Measurements from ENCODE around the gene GART.

The GART gene

GRCh38 chr21:33566514-33566913, 24.6 kb upstream of the GART start:
- Histone ChIP-seq H3K9ac (ENCODE audit: low read length) (no peak overlapping the region), H3K27me3 (ENCODE audit: control insufficient read depth, insufficient read depth, low read length) (no peaks in the 10 kb centered on the region), H3K27ac (ENCODE audit: low read depth, low read length) (no peak overlapping the region), H3K36me3 (ENCODE audit: control insufficient read depth, insufficient read depth, low read length) (peaks cover 15% of the 10 kb centered on the region), H3K4me1 (ENCODE audit: control insufficient read depth, insufficient read depth, low read length) (no peaks in the 10 kb centered on the region), H3K4me3 (ENCODE audit: low read length) (no peak overlapping the region)

- H3K27me3 ChIP-seq (ENCODE audit: control insufficient read depth, insufficient read depth, low read length), result no peaks in the 10 kb centered on the region
- H3K4me3 ChIP-seq (ENCODE audit: low read length), result no peak overlapping the region
- no peak overlapping the region for H3K27ac ChIP-seq (ENCODE audit: low read depth, low read length)
- H3K9ac ChIP-seq (ENCODE audit: low read length), result no peak overlapping the region
- peaks cover 8% of the 10 kb centered on the region for H3K4me1 ChIP-seq (ENCODE audit: control insufficient read depth, insufficient read depth, low read length)
- H3K36me3 ChIP-seq (ENCODE audit: control insufficient read depth, insufficient read depth, low read length), result peaks cover 23% of the 10 kb centered on the region
Measured at GRCh38 chr21:33562389-33562788, 20.5 kb upstream of the GART start.

- Histone ChIP-seq H3K27ac (ENCODE audit: low read depth, low read length) (no peak overlapping the region), H3K4me1 (ENCODE audit: control insufficient read depth, insufficient read depth, low read length) (peaks cover 8% of the 10 kb centered on the region), H3K27me3 (ENCODE audit: control insufficient read depth, insufficient read depth, low read length) (no peaks in the 10 kb centered on the region), H3K4me3 (ENCODE audit: low read length) (no peak overlapping the region), H3K36me3 (ENCODE audit: control insufficient read depth, insufficient read depth, low read length) (peaks cover 23% of the 10 kb centered on the region), H3K9ac (ENCODE audit: low read length) (no peak overlapping the region)
Measured at GRCh38 chr21:33561373-33561772, 19.5 kb upstream of the GART start.

- no peak overlapping the region for H3K27ac ChIP-seq (ENCODE audit: low read depth, low read length)
- no peaks in the 10 kb centered on the region for H3K27me3 ChIP-seq (ENCODE audit: control insufficient read depth, insufficient read depth, low read length)
- no peak overlapping the region for H3K4me3 ChIP-seq (ENCODE audit: low read length)
- peaks cover 8% of the 10 kb centered on the region for H3K4me1 ChIP-seq (ENCODE audit: control insufficient read depth, insufficient read depth, low read length)
- H3K36me3 ChIP-seq (ENCODE audit: control insufficient read depth, insufficient read depth, low read length), result peaks cover 23% of the 10 kb centered on the region
- no peak overlapping the region for H3K9ac ChIP-seq (ENCODE audit: low read length)
Measured at GRCh38 chr21:33560965-33561364, 19.0 kb upstream of the GART start.

GRCh38 chr21:33559813-33560212, 17.9 kb upstream of the GART start:
- Histone ChIP-seq H3K27me3 (ENCODE audit: control insufficient read depth, insufficient read depth, low read length) (no peaks in the 10 kb centered on the region), H3K36me3 (ENCODE audit: control insufficient read depth, insufficient read depth, low read length) (peaks cover 23% of the 10 kb centered on the region), H3K9ac (ENCODE audit: low read length) (no peak overlapping the region), H3K4me1 (ENCODE audit: control insufficient read depth, insufficient read depth, low read length) (peaks cover 8% of the 10 kb centered on the region), H3K27ac (ENCODE audit: low read depth, low read length) (no peak overlapping the region), H3K4me3 (ENCODE audit: low read length) (no peak overlapping the region)

DNA sequence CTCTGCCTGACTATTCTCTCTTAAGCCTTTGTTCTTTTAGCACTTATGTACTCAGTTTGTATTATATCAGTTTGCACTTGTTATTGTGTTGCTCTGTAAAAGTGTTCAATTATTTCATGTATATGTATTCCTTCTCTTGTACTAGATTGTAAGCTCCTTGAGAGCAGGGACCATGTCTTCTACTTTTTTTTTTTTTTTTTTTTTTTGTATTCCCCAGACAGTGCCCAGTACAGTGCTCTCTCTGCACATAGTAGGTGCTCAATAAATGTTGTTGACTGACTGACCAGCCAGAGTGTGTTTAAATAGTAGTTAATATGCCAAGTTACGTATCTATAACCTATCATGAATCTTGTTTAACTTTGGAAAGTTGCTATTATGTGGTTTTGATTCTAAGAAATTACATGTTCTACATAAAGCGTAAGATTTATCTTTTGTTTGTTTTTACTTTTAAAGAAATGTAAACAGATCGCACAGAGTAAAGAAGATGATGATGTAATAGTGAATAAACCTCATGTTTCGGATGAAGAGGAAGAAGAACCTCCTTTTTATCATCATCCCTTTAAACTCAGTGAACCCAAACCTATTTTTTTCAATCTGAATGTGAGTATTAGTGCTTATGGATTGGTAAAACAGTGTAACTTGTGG, 17.0 kb upstream of the GART start:
- no peak overlapping the region for H3K4me3 ChIP-seq (ENCODE audit: low read length)
- no peak overlapping the region for H3K27ac ChIP-seq (ENCODE audit: low read depth, low read length)
- no peak overlapping the region for H3K9ac ChIP-seq (ENCODE audit: low read length)
- H3K4me1 ChIP-seq (ENCODE audit: control insufficient read depth, insufficient read depth, low read length), result peaks cover 8% of the 10 kb centered on the region
- peaks cover 30% of the 10 kb centered on the region for H3K36me3 ChIP-seq (ENCODE audit: control insufficient read depth, insufficient read depth, low read length)
- H3K27me3 ChIP-seq (ENCODE audit: control insufficient read depth, insufficient read depth, low read length), result no peaks in the 10 kb centered on the region

DNA sequence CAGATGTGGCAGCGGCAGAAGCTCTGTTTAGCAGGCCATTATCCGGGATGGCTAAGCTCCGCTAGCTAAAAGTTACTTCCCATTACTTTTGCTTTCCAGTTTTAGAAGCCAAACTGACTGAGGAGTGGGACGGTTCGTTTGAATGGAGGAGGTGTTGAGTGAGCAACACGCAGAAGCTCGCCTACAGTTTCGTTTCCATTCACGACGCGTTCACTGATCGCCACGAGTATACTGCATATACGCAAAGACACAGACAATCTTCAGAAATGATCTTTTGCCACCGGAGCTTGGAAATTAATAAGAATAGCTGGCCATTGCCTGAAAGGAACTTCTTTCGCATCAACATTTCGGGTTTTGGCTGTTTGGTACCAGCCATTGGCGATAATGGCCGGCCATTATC, 15.5 kb upstream of the GART start:
- Histone ChIP-seq H3K9ac (ENCODE audit: low read length) (no peak overlapping the region), H3K4me3 (ENCODE audit: low read length) (no peak overlapping the region), H3K4me1 (ENCODE audit: control insufficient read depth, insufficient read depth, low read length) (peaks cover 8% of the 10 kb centered on the region), H3K27me3 (ENCODE audit: control insufficient read depth, insufficient read depth, low read length) (no peaks in the 10 kb centered on the region), H3K27ac (ENCODE audit: low read depth, low read length) (no peak overlapping the region), H3K36me3 (ENCODE audit: control insufficient read depth, insufficient read depth, low read length) (peaks cover 42% of the 10 kb centered on the region)

GRCh38 chr21:33554982-33555344, 13.0 kb upstream of the GART start:
- Histone ChIP-seq H3K9ac (ENCODE audit: low read length) (no peak overlapping the region), H3K4me3 (ENCODE audit: low read length) (no peak overlapping the region), H3K36me3 (ENCODE audit: control insufficient read depth, insufficient read depth, low read length) (peaks cover 60% of the 10 kb centered on the region), H3K27me3 (ENCODE audit: control insufficient read depth, insufficient read depth, low read length) (no peaks in the 10 kb centered on the region), H3K4me1 (ENCODE audit: control insufficient read depth, insufficient read depth, low read length) (peaks cover 5% of the 10 kb centered on the region), H3K27ac (ENCODE audit: low read depth, low read length) (no peak overlapping the region)

GRCh38 chr21:33554236-33554981, 12.5 kb upstream of the GART start:
- peaks cover 58% of the 10 kb centered on the region for H3K36me3 ChIP-seq (ENCODE audit: control insufficient read depth, insufficient read depth, low read length)
- H3K27me3 ChIP-seq (ENCODE audit: control insufficient read depth, insufficient read depth, low read length), result no peaks in the 10 kb centered on the region
- H3K27ac ChIP-seq (ENCODE audit: low read depth, low read length), result no peak overlapping the region
- no peak overlapping the region for H3K9ac ChIP-seq (ENCODE audit: low read length)
- H3K4me1 ChIP-seq (ENCODE audit: control insufficient read depth, insufficient read depth, low read length), result peaks cover 2% of the 10 kb centered on the region
- no peak overlapping the region for H3K4me3 ChIP-seq (ENCODE audit: low read length)

DNA sequence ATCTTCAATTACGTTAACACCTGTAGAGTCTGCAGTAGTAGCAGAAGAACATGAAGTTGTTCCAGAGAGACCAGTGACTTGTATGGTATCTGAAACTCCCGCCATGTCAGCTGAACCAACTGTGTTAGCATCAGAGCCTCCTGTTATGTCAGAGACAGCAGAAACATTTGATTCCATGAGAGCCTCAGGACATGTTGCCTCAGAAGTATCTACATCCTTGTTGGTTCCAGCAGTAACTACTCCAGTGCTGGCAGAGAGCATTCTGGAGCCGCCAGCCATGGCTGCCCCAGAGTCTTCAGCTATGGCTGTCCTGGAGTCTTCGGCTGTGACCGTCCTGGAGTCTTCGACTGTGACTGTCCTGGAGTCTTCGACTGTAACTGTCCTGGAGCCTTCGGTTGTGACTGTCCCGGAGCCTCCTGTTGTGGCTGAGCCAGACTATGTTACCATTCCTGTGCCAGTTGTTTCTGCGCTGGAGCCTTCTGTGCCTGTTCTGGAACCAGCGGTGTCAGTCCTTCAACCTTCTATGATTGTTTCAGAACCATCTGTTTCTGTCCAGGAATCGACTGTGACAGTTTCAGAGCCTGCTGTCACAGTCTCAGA, 11.2 kb upstream of the GART start:
- peaks cover 51% of the 10 kb centered on the region for H3K36me3 ChIP-seq (ENCODE audit: control insufficient read depth, insufficient read depth, low read length)
- H3K4me3 ChIP-seq (ENCODE audit: low read length), result no peak overlapping the region
- H3K4me1 ChIP-seq (ENCODE audit: control insufficient read depth, insufficient read depth, low read length), result no peaks in the 10 kb centered on the region
- H3K27ac ChIP-seq (ENCODE audit: low read depth, low read length), result no peak overlapping the region
- H3K9ac ChIP-seq (ENCODE audit: low read length), result no peak overlapping the region
- H3K27me3 ChIP-seq (ENCODE audit: control insufficient read depth, insufficient read depth, low read length), result no peaks in the 10 kb centered on the region

- Histone ChIP-seq H3K9ac (ENCODE audit: low read length) (no peak overlapping the region), H3K27me3 (ENCODE audit: control insufficient read depth, insufficient read depth, low read length) (no peaks in the 10 kb centered on the region), H3K36me3 (ENCODE audit: control insufficient read depth, insufficient read depth, low read length) (peaks cover 49% of the 10 kb centered on the region), H3K4me3 (ENCODE audit: low read length) (no peak overlapping the region), H3K4me1 (ENCODE audit: control insufficient read depth, insufficient read depth, low read length) (no peaks in the 10 kb centered on the region), H3K27ac (ENCODE audit: low read depth, low read length) (no peak overlapping the region)
Measured at GRCh38 chr21:33552093-33552998, 10.4 kb upstream of the GART start.

GRCh38 chr21:33551664-33552063, 9.7 kb upstream of the GART start:
- Histone ChIP-seq H3K27ac (ENCODE audit: low read depth, low read length) (no peak overlapping the region), H3K36me3 (ENCODE audit: control insufficient read depth, insufficient read depth, low read length) (peaks cover 49% of the 10 kb centered on the region), H3K27me3 (ENCODE audit: control insufficient read depth, insufficient read depth, low read length) (no peaks in the 10 kb centered on the region), H3K9ac (ENCODE audit: low read length) (no peak overlapping the region), H3K4me1 (ENCODE audit: control insufficient read depth, insufficient read depth, low read length) (no peaks in the 10 kb centered on the region), H3K4me3 (ENCODE audit: low read length) (no peak overlapping the region)

Measured in rectal smooth muscle tissue (tissue), 1 donor.